K562 (cell line): Measurements from ENCODE around the gene ARHGAP28. TPM values are rescaled to one million over a fixed set of nuclear protein-coding genes. Genes with fewer than 3 reads are reported as not detected.

Experiments
- ARID3B ChIP-seq: fragments of 250-450 bp; sonication (Bioruptor Pico); IDR thresholded peaks from 2 replicates; pipeline ENCODE4 v1.4.0; 2020; ENCODE audit warnings: borderline replicate concordance
- EWSR1 ChIP-seq: fragments of 450-650 bp; IDR thresholded peaks from 2 replicates; pipeline ENCODE4 v1.6.1; 2018; ENCODE audit warnings: borderline replicate concordance, mild to moderate bottlenecking, low read depth, moderate library complexity; ENCODE audit not compliant: partially characterized antibody
- JUND ChIP-seq, 2 experiments: IDR thresholded peaks; 2 replicates in 1 of 2; 3 replicates in 1 of 2; pipeline ENCODE4 v1.6.1; 2011; ENCODE audit warnings: borderline replicate concordance in 2 of 2, low read depth in 2 of 2, low read length in 2 of 2, improper control_type of control experiment in 1 of 2, missing biosample characterization in 1 of 2, missing genetic modification characterization in 1 of 2, missing genetic modification reagents in 1 of 2
- MAFK ChIP-seq: IDR thresholded peaks from 2 replicates; pipeline ENCODE4 v1.6.1; 2011; ENCODE audit warnings: low read length, improper control_type of control experiment
- NFATC3 ChIP-seq: fragments of 450-650 bp; IDR thresholded peaks from 2 replicates; pipeline ENCODE4 v1.6.1; 2017; ENCODE audit warnings: mild to moderate bottlenecking
- PCBP1 ChIP-seq: fragments of 200-400 bp; formaldehyde crosslinking; IDR thresholded peaks from 2 replicates; pipeline ENCODE4 v1.6.1; 2018; ENCODE audit warnings: mild to moderate bottlenecking, low read depth, low read length; ENCODE audit not compliant: poor library complexity, severe bottlenecking
- PCBP2 ChIP-seq: fragments of 200-400 bp; formaldehyde crosslinking; IDR thresholded peaks from 2 replicates; pipeline ENCODE4 v1.6.1; 2018; ENCODE audit warnings: low read length, low read depth, mild to moderate bottlenecking, moderate library complexity; ENCODE audit not compliant: poor library complexity, severe bottlenecking
- POLR3A ChIP-seq: IDR thresholded peaks from 2 replicates; pipeline ENCODE4 v1.6.1; 2011; ENCODE audit warnings: borderline replicate concordance, mild to moderate bottlenecking, moderate library complexity; ENCODE audit not compliant: insufficient read length, insufficient read depth; ENCODE audit errors: extremely low read depth
- SAP30 ChIP-seq: fragments of 200-600 bp; sonication (generic); IDR thresholded peaks from 2 replicates; pipeline ENCODE4 v1.6.1; 2012; ENCODE audit warnings: borderline replicate concordance, low read depth, mild to moderate bottlenecking, moderate library complexity, low read length, control low read depth, inconsistent platforms; ENCODE audit not compliant: insufficient read depth, poor library complexity, severe bottlenecking
- SETDB1 ChIP-seq: IDR thresholded peaks from one replicate; pipeline ENCODE4 v1.6.1; 2012; ENCODE audit warnings: low read length, control low read depth, inconsistent platforms
- SIN3A ChIP-seq, 2 experiments: fragments of 150-350 bp in 1 of 2; IDR thresholded peaks; 2 replicates each; pipeline ENCODE4 v1.6.1; 2011 to 2016; ENCODE audit warnings: borderline replicate concordance in 2 of 2, low read depth in 2 of 2, low read length in 2 of 2, mild to moderate bottlenecking in 2 of 2, moderate library complexity in 2 of 2; ENCODE audit not compliant: control insufficient read depth in 1 of 2
- SMAD4 ChIP-seq: fragments of 250-450 bp; sonication (Bioruptor Pico); conservative IDR thresholded peaks from 2 replicates; pipeline ENCODE4 v1.8.0; 2021; ENCODE audit warnings: inconsistent platforms, mild to moderate bottlenecking, moderate library complexity
- SNAPC5 ChIP-seq: fragments of 250-450 bp; sonication (Bioruptor Pico); IDR thresholded peaks from 2 replicates; pipeline ENCODE4 v1.8.0; 2021; ENCODE audit warnings: moderate library complexity, mild to moderate bottlenecking, inconsistent platforms
- STAT5B ChIP-seq: fragments of 250-450 bp; sonication (Bioruptor Pico); IDR thresholded peaks from 2 replicates; pipeline ENCODE4 v1.8.0; 2021; ENCODE audit warnings: mild to moderate bottlenecking, inconsistent platforms
- ZBTB49 ChIP-seq: sonication (generic); formaldehyde crosslinking; IDR thresholded peaks from 2 replicates; pipeline ENCODE4 v1.8.0; 2022; ENCODE audit warnings: missing genetic modification reagents, mild to moderate bottlenecking, borderline replicate concordance
- ZC3H8 ChIP-seq: fragments of 450-650 bp; IDR thresholded peaks from 2 replicates; pipeline ENCODE4 v1.6.1; 2017
- ZNF175 ChIP-seq: fragments of 200-800 bp; sonication (Bioruptor generic); IDR thresholded peaks from 2 replicates; pipeline ENCODE4 v1.6.1; 2016; ENCODE audit warnings: low read depth, mild to moderate bottlenecking, missing genetic modification characterization, missing compliant biosample characterization
- ZNF224 ChIP-seq: sonication (generic); formaldehyde crosslinking; IDR thresholded peaks from 2 replicates; pipeline ENCODE4 v1.8.0; 2022; ENCODE audit warnings: mild to moderate bottlenecking, missing genetic modification reagents
- ZNF583 ChIP-seq: fragments of 250-450 bp; sonication (Bioruptor Pico); IDR thresholded peaks from 2 replicates; pipeline ENCODE4 v1.4.0; 2020
- ZNF830 ChIP-seq: fragments of 250-450 bp; sonication (Bioruptor Pico); IDR thresholded peaks from 2 replicates; pipeline ENCODE4 v1.5.0; 2021; ENCODE audit warnings: mild to moderate bottlenecking
- polyA plus RNA-seq, 8 experiments: library from polyadenylated mRNA; depleted of rRNA in 4 of 8; stranded (reverse) in 5 of 8; unstranded in 3 of 8; fragments of >200 nt; fragmentation: Nextera tagmentation in 2 of 8; fragmentation: Illumina TruSeq in 1 of 8; extraction: Ambion mirVana in 2 of 8; extraction: Trizol in 1 of 8; gene quantifications; 2 replicates each; pipeline versions ENCODE4 v1.2.1 to v1.2.3, GENCODE V29; 2011 to 2014; ENCODE audit warnings: inconsistent platforms in 1 of 8, missing spikeins in 1 of 8
- total RNA-seq, 7 experiments: library from RNA; depleted of rRNA in 6 of 7; stranded (reverse); fragments of >200 nt in 6 of 7; fragmentation: Illumina TruSeq in 2 of 7; extraction: Trizol in 2 of 7; gene quantifications; 2 replicates each; pipeline versions ENCODE4 v1.2.1 to v1.2.3, GENCODE V29; 2011 to 2021; ENCODE audit warnings: low replicate concordance in 1 of 7

The ARHGAP28 gene
- total and polyA plus RNA-seq, 9 of the 15 experiments (the other 6 are each of a cell fraction or from before 2014, with no cell fraction given) = 0.93 to 5.9 (median 5.0) TPM

- TF ChIP-seq SMAD4 (CRISPR knock-in tag) (peak; percentile 85), SNAPC5 (CRISPR knock-in tag) (no peak), SAP30 (peak; percentile 29), ZNF830 (no peak), ARID3B (CRISPR knock-in tag) (no peak), STAT5B (CRISPR knock-in tag) (no peak), NFATC3 (no peak), ZC3H8 (no peak), SIN3A (IDR thresholded peaks at IDR 0.05; ENCODE audit: borderline replicate concordance in 2 of 2, control insufficient read depth in 1 of 2, low read depth in 2 of 2, low read length in 2 of 2) (peak; percentile 73 to 77; a peak in 1 of 4 replicates), ZNF175 (CRISPR knock-in tag) (no peak), JUND (IDR thresholded peaks at IDR 0.05; ENCODE audit: borderline replicate concordance, low read depth, low read length) (no peak), JUND (tag; IDR thresholded peaks at IDR 0.05; ENCODE audit: borderline replicate concordance, low read depth, low read length) (no peak), EWSR1 (no peak), PCBP1 (peak; percentile 70), ZNF224 (CRISPR knock-in tag) (no peak), ZBTB49 (CRISPR knock-in tag) (no peak), PCBP2 (no peak), SETDB1 (no peak), MAFK (no peak), ZNF583 (CRISPR knock-in tag) (no peak), POLR3A (no peak)
These were observed at the start of gene ARHGAP28 (continued) for GRCh38 chr18:6729247-6730091.
